ENCODE results near the gene WIZ. TPM values are rescaled to one million over a fixed set of nuclear protein-coding genes. Genes with fewer than 3 reads are reported as not detected.

WIZ gene
- total RNA-seq, 4 donors from 2014 or later: 23.0 to 48.5 (median 29.6) TPM

DNA sequence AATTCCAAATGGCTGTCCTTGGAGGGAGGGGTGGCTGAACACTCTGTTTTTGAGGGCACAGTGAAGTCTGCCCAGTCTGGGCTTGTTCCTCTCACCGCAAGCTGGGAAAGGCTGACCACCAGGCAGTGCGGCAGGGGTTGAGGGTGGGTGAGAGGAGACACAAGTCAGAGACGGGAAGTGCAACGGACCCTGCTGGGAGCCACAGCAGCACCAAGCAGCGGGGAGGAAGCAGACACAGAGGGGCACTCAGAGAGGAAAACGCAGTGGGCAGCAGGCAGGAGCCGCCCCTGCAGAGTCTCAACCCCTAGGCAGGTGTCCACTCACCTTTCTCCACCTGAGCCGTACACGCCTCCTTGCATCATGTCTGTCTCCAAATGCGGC, 46.6 kb downstream of the WIZ start:
- Histone ChIP-seq H3K4me1 (peaks cover 13 to 33% of the 10 kb centered on the region in 2 donors), H3K36me3 (peaks cover 40 to 47% of the 10 kb centered on the region in 2 donors), H3K27ac (no peak overlapping the region), H3K4me3 (replicated peaks in 1 of 3) (no peak overlapping the region), H3K27me3 (no peaks in the 10 kb centered on the region), H3K9me3 (no peaks in the 10 kb centered on the region)
- no peak for DNase-seq
- TF ChIP-seq, protein P1, sequence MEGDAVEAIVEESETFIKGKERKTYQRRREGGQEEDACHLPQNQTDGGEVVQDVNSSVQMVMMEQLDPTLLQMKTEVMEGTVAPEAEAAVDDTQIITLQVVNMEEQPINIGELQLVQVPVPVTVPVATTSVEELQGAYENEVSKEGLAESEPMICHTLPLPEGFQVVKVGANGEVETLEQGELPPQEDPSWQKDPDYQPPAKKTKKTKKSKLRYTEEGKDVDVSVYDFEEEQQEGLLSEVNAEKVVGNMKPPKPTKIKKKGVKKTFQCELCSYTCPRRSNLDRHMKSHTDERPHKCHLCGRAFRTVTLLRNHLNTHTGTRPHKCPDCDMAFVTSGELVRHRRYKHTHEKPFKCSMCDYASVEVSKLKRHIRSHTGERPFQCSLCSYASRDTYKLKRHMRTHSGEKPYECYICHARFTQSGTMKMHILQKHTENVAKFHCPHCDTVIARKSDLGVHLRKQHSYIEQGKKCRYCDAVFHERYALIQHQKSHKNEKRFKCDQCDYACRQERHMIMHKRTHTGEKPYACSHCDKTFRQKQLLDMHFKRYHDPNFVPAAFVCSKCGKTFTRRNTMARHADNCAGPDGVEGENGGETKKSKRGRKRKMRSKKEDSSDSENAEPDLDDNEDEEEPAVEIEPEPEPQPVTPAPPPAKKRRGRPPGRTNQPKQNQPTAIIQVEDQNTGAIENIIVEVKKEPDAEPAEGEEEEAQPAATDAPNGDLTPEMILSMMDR (IDR thresholded peaks at IDR 0.05): no peak
- no peak for TF ChIP-seq POLR2A (IDR thresholded peaks at IDR 0.05)
- intact Hi-C loops (cut with DNase I): no loop called here
- 90 to 91% methylated on average over 10 of the region's 10 CpGs for WGBS, 2 donors

DNA sequence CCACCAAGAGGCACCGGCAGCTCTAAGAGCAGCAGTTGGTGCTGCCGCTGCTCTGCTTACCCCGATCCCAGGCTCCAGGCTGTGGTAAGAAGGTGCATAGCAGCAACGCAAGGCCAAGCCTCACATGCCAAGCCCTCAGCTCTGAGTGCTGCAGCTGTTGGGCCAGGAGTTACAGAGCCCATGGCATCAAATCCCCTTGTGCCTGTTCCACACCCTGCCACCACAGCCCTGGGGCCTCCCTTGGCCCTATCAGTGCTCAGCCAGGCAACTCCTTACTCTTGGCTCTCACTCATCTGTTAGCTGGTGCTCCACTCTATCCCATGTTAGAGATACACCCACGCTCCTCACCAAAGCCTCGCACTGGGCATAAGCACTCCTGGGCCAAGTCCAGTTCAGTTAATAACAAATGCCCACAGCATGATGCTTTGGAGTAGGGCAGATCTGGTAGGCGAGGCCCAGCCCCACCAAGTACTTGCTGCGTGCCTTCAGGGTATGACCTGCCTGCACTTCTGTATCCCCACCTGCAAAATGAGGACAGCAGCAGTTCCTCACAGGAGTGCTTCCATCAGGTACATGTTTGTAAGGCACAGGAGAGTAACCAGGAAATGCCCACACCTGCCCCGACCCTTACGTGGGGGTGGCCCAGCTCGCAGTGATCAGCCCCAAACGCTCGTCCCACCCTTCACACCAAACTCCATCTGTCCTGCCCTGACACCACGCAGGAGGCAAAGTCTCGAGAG, 47.2 kb downstream of the WIZ start:
- TF ChIP-seq, protein P1 (IDR thresholded peaks at IDR 0.05): no peak
- TF ChIP-seq POLR2A (IDR thresholded peaks at IDR 0.05): no peak
- peaks cover 13 to 30% of the 10 kb centered on the region in 2 donors for H3K4me1 ChIP-seq
- H3K27ac ChIP-seq: no peak overlapping the region
- intact Hi-C loops (cut with DNase I): no loop called here
- no peaks in the 10 kb centered on the region for H3K27me3 ChIP-seq
- DNase-seq: no peak
- H3K36me3 ChIP-seq: peaks cover 45 to 53% of the 10 kb centered on the region in 2 donors
- no peaks in the 10 kb centered on the region for H3K9me3 ChIP-seq
- 91 to 94% methylated on average over 15 of the region's 15 CpGs for WGBS, 2 donors
- H3K4me3 ChIP-seq (replicated peaks in 1 of 3): no peak overlapping the region

DNA sequence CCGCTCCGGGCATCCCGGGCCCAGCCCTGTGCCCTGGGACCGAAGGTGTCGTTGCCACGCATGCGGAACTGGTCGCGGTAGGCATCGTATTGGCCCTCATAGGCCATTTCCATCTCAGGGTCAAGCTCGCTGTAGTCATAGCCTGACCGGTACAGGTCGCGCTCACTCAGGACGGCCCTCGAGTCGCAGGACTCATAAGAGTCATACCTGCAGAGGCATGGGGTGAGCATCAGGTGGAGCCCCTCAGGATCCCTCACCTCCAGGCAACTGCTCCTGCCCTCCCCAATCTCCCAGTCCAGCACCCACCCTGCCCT, 48.4 kb downstream of the WIZ start:
- 80 to 93% methylated on average over 2 to 9 of the region's 17 CpGs for WGBS, 2 donors
- Histone ChIP-seq H3K4me1 (peaks cover 13 to 22% of the 10 kb centered on the region in 2 donors), H3K9me3 (no peaks in the 10 kb centered on the region), H3K4me3 (replicated peaks in 1 of 3) (no peak overlapping the region), H3K27me3 (no peaks in the 10 kb centered on the region), H3K27ac (no peak overlapping the region), H3K36me3 (peaks cover 58 to 65% of the 10 kb centered on the region in 2 donors)
- no peak for DNase-seq
- intact Hi-C loops (cut with DNase I): no loop called here
- TF ChIP-seq, protein P1 (IDR thresholded peaks at IDR 0.05): no peak
- TF ChIP-seq POLR2A (IDR thresholded peaks at IDR 0.05): no peak

DNA sequence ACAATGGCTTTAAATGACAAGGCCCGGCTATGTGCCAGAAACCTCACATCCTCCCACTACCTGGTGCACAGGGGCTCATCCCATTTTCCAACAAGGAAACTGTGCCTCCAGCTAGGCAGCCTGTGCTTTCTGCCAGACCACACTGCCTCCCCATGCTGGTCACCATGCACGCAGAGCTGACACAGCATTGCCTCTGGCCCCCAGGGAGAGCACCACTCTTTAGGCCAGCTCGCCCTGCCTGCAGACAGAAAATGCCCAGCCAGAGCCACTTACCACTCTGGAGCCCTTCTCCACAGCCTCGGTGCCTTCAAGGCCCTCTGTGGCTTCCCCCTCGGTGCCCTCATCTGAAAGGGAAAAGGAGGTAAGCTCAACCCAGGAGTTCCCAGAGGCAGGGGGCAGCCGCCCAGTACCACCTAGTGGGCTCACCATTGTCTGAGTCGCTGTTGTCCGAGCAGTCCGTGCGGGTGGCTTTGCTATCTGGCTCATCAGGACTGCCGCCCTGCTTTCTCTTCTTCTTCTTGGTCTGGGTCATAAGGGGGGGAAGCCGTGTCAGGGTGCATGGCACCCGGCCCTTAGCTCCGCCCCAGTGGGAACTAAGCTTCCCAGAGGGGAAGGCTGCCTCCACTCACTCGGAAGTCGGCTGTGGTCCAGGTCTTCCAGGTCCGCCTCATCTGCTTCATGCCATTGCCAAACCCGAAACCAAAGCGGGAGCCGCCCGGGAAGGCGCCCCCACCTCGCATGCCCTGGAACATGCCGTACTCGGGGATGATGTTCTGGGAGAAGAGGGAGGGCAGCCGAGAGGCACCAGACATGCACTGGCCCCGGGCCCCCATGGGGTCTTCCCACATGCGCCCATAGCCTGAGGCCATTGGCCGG, 49.0 kb downstream of the WIZ start:
- no peak for DNase-seq
- intact Hi-C loops (cut with DNase I): no loop called here
- 93% methylated on average over 22 to 23 of the region's 29 CpGs for WGBS, 2 donors
- no peak overlapping the region for H3K27ac ChIP-seq
- H3K36me3 ChIP-seq: peaks cover 63 to 67% of the 10 kb centered on the region in 2 donors
- H3K4me3 ChIP-seq (replicated peaks in 1 of 3): no peak overlapping the region
- H3K27me3 ChIP-seq: no peaks in the 10 kb centered on the region
- no peaks in the 10 kb centered on the region for H3K9me3 ChIP-seq
- H3K4me1 ChIP-seq: peaks cover 13 to 20% of the 10 kb centered on the region in 2 donors
- no peak for TF ChIP-seq POLR2A (IDR thresholded peaks at IDR 0.05)
- TF ChIP-seq, protein P1 (IDR thresholded peaks at IDR 0.05): no peak

DNA sequence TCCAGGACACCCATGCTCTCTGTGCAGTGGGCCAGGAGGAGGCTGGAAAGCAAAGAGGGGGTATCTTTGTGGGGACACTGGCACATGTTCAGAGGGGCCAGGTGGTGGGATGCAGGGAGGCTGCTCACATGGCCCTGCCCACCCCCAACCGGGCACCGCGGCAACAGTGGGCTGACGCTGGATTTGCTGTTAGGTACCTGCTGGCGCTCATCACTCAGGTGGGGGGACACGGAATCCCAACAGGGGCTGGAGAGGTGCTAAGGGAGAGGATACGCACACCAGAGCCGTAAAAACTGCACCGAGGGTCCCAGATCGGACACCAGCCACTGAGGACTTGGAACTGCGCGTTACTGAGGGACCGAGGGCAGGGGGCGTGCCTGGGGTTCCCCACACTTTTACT, 50.1 kb downstream of the WIZ start:
- Histone ChIP-seq H3K27ac (no peak overlapping the region), H3K4me3 (replicated peaks in 1 of 3) (no peak overlapping the region), H3K27me3 (no peaks in the 10 kb centered on the region), H3K36me3 (peaks cover 63 to 74% of the 10 kb centered on the region in 2 donors), H3K9me3 (no peaks in the 10 kb centered on the region), H3K4me1 (peaks cover 4 to 12% of the 10 kb centered on the region in 2 donors)
- DNase-seq: no peak
- no peak for TF ChIP-seq POLR2A (IDR thresholded peaks at IDR 0.05)
- TF ChIP-seq, protein P1 (IDR thresholded peaks at IDR 0.05): no peak
- intact Hi-C loops (cut with DNase I): no loop called here
- WGBS, 2 donors: 95 to 99% methylated on average over 8 to 14 of the region's 14 CpGs
